ENCODE results near the gene NHSL1.

Gene NHSL1

DNA sequence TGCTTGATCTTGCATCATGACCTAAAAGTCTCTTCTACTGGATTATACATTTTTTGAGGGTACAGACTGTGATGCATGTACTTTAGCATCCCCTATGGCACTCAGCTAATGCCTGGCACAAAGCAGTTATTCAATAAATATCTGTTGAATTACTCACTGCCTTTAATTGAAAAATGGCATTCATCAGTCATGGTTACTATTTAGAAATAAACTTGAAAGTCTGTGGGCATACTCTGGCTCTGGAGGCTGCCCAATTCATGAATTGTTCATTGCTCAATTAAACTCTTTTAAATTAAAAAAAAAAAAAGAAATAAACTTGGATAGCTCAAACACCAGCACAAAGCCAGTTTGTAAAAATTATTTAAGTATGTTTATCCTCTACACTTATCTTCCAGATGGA, 55.3 kb downstream of the NHSL1 start:
- ChIA-PET POLR2A (interaction anchor here (0.7 kb wide), 1 partner anchor 57 kb away, joined by 3 read pairs; no protein-coding TSS in a partner anchor), CTCF (interaction anchor here (0.6 to 1.4 kb wide), 4 partner anchors 12 to 813 kb away, joined by 3 to 4 read pairs (median 4); no protein-coding TSS in a partner anchor)
- no peaks in the 10 kb centered on the region for H3K9me3 ChIP-seq (ENCODE audit: control insufficient read depth, insufficient read depth, low read depth, low read length)
- no peak overlapping the region for H3K4me3 ChIP-seq (ENCODE audit: low read depth, low read length)
- no peaks in the 10 kb centered on the region for H3K4me1 ChIP-seq (ENCODE audit: control insufficient read depth, insufficient read depth, low read length)
- no peak for TF ChIP-seq ZNF548 (tag by site-specific recombination; IDR thresholded peaks at IDR 0.05)
- no peak for TF ChIP-seq YY1 (tag by site-specific recombination; IDR thresholded peaks at IDR 0.05)
- peak; percentile 98 for TF ChIP-seq ZNF549 (tag by site-specific recombination; IDR thresholded peaks at IDR 0.05)
- TF ChIP-seq, protein P1, sequence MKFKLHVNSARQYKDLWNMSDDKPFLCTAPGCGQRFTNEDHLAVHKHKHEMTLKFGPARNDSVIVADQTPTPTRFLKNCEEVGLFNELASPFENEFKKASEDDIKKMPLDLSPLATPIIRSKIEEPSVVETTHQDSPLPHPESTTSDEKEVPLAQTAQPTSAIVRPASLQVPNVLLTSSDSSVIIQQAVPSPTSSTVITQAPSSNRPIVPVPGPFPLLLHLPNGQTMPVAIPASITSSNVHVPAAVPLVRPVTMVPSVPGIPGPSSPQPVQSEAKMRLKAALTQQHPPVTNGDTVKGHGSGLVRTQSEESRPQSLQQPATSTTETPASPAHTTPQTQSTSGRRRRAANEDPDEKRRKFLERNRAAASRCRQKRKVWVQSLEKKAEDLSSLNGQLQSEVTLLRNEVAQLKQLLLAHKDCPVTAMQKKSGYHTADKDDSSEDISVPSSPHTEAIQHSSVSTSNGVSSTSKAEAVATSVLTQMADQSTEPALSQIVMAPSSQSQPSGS (tag by site-specific recombination; IDR thresholded peaks at IDR 0.05; ENCODE audit: low read depth), result no peak
- TF ChIP-seq, protein P2, sequence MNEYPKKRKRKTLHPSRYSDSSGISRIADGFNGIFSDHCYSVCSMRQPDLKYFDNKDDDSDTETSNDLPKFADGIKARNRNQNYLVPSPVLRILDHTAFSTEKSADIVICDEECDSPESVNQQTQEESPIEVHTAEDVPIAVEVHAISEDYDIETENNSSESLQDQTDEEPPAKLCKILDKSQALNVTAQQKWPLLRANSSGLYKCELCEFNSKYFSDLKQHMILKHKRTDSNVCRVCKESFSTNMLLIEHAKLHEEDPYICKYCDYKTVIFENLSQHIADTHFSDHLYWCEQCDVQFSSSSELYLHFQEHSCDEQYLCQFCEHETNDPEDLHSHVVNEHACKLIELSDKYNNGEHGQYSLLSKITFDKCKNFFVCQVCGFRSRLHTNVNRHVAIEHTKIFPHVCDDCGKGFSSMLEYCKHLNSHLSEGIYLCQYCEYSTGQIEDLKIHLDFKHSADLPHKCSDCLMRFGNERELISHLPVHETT (tag by site-specific recombination; IDR thresholded peaks at IDR 0.05), result no peak
- TF ChIP-seq ZNF48 (tag by site-specific recombination; IDR thresholded peaks at IDR 0.05), result no peak
- no peak for TF ChIP-seq MEIS1 (CRISPR knock-in tag; IDR thresholded peaks at IDR 0.05; ENCODE audit: borderline replicate concordance)
- peaks cover 0 to 19% of the 10 kb centered on the region in 2 experiments; a peak in 2 of 3 replicates for H3K36me3 ChIP-seq (ENCODE audit: control insufficient read depth in 2 of 2, insufficient read depth in 1 of 2, low read length in 2 of 2)
- no peak overlapping the region for H3K27ac ChIP-seq (ENCODE audit: extremely low read depth, low read depth, low read length)

DNA sequence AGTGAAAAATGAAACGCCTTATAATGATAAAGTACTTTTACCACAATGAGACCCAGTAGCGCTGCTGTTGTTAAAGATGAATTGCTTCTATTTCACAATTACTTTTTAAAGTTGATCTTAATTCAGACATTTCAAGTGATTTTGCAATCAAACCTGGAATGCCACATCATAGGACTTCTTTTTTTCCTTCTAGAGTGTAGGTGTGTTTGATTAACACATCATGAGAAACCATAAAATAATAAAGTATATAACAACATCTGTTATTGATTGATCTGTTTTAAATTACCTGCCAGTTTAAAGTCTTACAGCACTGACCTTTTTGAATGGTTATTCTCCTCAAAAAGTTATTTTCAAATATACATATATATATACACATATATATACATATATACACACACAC, 56.6 kb downstream of the NHSL1 start:
- Histone ChIP-seq H3K9me3 (ENCODE audit: control insufficient read depth, insufficient read depth, low read depth, low read length) (no peaks in the 10 kb centered on the region), H3K27ac (ENCODE audit: extremely low read depth, low read depth, low read length) (no peak overlapping the region), H3K4me3 (ENCODE audit: low read depth, low read length) (no peak overlapping the region), H3K4me1 (ENCODE audit: control insufficient read depth, insufficient read depth, low read length) (no peaks in the 10 kb centered on the region), H3K36me3 (ENCODE audit: control insufficient read depth in 2 of 2, insufficient read depth in 1 of 2, low read length in 2 of 2) (peaks cover 0 to 22% of the 10 kb centered on the region in 2 experiments; a peak in 2 of 3 replicates)
- ChIA-PET POLR2A (no interaction called here), CTCF (interaction anchor here (1.3 to 3.3 kb wide), 3 partner anchors 15 to 75 kb away, joined by 3 to 15 read pairs (median 6); no protein-coding TSS in a partner anchor)
- TF ChIP-seq ZNF248 (tag by site-specific recombination; IDR thresholded peaks at IDR 0.05), result no peak
- no peak for TF ChIP-seq ZNF169 (tag by site-specific recombination; IDR thresholded peaks at IDR 0.05)
- TF ChIP-seq IKZF3 (tag by site-specific recombination; IDR thresholded peaks at IDR 0.05), result no peak
- TF ChIP-seq ZFHX2 (tag by site-specific recombination; conservative IDR thresholded peaks at IDR 0.05), result no peak
- TF ChIP-seq ZNF157 (tag by site-specific recombination; IDR thresholded peaks at IDR 0.05), result no peak
- no peak for TF ChIP-seq ZNF354C (tag by site-specific recombination; IDR thresholded peaks at IDR 0.05; ENCODE audit: borderline replicate concordance, low read depth)
- no peak for TF ChIP-seq SP2 (tag by site-specific recombination; IDR thresholded peaks at IDR 0.05)
- TF ChIP-seq, protein P3, sequence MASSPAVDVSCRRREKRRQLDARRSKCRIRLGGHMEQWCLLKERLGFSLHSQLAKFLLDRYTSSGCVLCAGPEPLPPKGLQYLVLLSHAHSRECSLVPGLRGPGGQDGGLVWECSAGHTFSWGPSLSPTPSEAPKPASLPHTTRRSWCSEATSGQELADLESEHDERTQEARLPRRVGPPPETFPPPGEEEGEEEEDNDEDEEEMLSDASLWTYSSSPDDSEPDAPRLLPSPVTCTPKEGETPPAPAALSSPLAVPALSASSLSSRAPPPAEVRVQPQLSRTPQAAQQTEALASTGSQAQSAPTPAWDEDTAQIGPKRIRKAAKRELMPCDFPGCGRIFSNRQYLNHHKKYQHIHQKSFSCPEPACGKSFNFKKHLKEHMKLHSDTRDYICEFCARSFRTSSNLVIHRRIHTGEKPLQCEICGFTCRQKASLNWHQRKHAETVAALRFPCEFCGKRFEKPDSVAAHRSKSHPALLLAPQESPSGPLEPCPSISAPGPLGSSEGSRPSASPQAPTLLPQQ (tag by site-specific recombination; IDR thresholded peaks at IDR 0.05), result no peak
- no peak for TF ChIP-seq ZNF677 (tag by site-specific recombination; IDR thresholded peaks at IDR 0.05)
- no peak for TF ChIP-seq ZNF274 (IDR thresholded peaks at IDR 0.05; ENCODE audit: low read length)
- no peak for TF ChIP-seq ZNF274 (tag by site-specific recombination; IDR thresholded peaks at IDR 0.05; ENCODE audit: borderline replicate concordance)
- TF ChIP-seq ZNF140 (tag by site-specific recombination; IDR thresholded peaks at IDR 0.05), result no peak

DNA sequence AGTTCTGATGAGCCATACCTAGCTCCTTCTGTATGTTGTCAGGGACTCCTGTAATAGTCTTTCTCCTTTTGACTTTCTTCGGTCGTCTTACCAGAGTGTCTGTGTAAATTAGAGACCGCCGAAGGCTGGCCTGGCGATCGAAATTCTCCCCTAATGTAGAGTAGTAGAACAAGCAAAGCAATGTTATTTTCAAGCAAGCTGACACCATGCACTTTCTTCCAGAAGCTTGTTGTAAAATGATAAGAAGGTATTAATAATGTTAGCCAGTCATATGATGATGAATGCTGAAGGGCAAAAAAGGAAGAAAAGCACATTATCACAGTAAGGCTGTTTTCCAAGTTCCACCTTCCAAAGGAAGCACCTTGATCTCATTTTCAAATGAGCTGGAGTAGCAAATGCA, 57.3 kb downstream of the NHSL1 start:
- no peaks in the 10 kb centered on the region for H3K4me1 ChIP-seq (ENCODE audit: control insufficient read depth, insufficient read depth, low read length)
- H3K27ac ChIP-seq (ENCODE audit: extremely low read depth, low read depth, low read length), result no peak overlapping the region
- ChIA-PET CTCF (interaction anchor here (1.0 to 3.3 kb wide), 5 partner anchors 8 to 76 kb away, joined by 3 to 15 read pairs (median 4); no protein-coding TSS in a partner anchor), POLR2A (no interaction called here)
- H3K9me3 ChIP-seq (ENCODE audit: control insufficient read depth, insufficient read depth, low read depth, low read length), result no peaks in the 10 kb centered on the region
- TF ChIP-seq ZSCAN23 (tag by site-specific recombination; IDR thresholded peaks at IDR 0.05) (no peak), ZSCAN30 (tag by site-specific recombination; IDR thresholded peaks at IDR 0.05) (no peak), ZNF354C (tag by site-specific recombination; IDR thresholded peaks at IDR 0.05; ENCODE audit: borderline replicate concordance, low read depth) (no peak), ZNF423 (tag by site-specific recombination; IDR thresholded peaks at IDR 0.05) (no peak), ZNF660 (tag by site-specific recombination; IDR thresholded peaks at IDR 0.05) (no peak), ZNF529 (tag by site-specific recombination; IDR thresholded peaks at IDR 0.05; ENCODE audit: insufficient replicate concordance) (no peak)
- TF ChIP-seq, protein P4, sequence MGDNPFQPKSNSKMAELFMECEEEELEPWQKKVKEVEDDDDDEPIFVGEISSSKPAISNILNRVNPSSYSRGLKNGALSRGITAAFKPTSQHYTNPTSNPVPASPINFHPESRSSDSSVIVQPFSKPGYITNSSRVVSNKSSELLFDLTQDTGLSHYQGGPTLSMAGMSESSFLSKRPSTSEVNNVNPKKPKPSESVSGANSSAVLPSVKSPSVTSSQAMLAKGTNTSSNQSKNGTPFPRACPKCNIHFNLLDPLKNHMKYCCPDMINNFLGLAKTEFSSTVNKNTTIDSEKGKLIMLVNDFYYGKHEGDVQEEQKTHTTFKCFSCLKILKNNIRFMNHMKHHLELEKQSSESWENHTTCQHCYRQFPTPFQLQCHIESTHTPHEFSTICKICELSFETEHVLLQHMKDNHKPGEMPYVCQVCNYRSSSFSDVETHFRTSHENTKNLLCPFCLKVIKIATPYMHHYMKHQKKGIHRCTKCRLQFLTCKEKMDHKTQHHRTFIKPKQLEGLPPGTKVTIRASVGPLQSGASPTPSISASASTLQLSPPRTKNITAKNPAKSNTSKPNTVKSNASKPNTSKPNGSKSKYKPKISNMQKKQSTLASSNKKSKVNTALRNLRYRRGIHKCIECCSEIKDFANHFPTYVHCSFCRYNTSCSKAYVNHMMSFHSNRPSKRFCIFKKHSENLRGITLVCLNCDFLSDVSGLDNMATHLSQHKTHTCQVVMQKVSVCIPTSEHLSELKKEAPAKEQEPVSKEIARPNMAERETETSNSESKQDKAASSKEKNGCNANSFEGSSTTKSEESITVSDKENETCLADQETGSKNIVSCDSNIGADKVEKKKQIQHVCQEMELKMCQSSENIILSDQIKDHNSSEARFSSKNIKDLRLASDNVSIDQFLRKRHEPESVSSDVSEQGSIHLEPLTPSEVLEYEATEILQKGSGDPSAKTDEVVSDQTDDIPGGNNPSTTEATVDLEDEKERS (tag by site-specific recombination; IDR thresholded peaks at IDR 0.05), result no peak
- no peak overlapping the region for H3K4me3 ChIP-seq (ENCODE audit: low read depth, low read length)
- H3K36me3 ChIP-seq (ENCODE audit: control insufficient read depth in 2 of 2, insufficient read depth in 1 of 2, low read length in 2 of 2), result peaks cover 0 to 23% of the 10 kb centered on the region in 2 experiments; a peak in 1 of 3 replicates
